HG02571 (cell line): ENCODE results near the gene HOXC10.

Experiments
- ATAC-seq: cut with Tn5 transposase; IDR thresholded peaks from one replicate; pipeline ENCODE4 v1.9.1; 2021; ENCODE audit warnings: mild to moderate bottlenecking, moderate library complexity; ENCODE audit not compliant: unreplicated experiment

The HOXC10 gene

DNA sequence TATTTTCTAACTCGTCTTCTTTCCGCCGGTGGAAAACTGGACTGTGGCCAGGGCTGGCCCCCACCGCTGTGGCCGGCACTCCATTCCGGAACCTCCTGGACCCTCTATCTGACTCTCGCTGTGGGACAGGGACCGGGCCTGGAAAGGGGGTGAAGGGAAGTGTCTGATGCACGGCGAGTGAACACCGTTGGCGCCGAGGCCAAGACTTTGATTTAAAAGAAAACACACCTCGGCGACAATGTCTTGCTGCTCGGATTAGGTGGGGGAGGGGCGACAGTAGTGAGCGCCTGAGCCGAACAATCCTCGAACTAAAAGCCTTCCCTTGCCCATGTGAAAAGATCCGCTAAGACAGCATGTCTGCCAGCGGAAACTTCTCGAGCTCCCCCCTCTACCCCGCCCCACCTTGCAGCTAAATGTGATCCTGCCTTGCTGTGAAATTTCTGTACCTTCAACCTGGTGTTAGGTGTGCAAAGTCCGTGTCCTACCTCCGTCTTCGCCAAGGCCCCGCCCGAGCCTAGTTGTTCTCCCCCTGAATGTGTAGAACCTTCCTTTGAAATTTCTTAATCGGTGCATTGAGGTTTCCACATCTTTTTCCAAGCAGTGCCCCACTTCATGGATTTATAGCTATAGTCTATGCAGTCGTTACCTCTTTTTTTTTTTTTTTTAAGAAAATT lies 9.3 kb upstream of the HOXC10 start:
- no peak for ATAC-seq

DNA sequence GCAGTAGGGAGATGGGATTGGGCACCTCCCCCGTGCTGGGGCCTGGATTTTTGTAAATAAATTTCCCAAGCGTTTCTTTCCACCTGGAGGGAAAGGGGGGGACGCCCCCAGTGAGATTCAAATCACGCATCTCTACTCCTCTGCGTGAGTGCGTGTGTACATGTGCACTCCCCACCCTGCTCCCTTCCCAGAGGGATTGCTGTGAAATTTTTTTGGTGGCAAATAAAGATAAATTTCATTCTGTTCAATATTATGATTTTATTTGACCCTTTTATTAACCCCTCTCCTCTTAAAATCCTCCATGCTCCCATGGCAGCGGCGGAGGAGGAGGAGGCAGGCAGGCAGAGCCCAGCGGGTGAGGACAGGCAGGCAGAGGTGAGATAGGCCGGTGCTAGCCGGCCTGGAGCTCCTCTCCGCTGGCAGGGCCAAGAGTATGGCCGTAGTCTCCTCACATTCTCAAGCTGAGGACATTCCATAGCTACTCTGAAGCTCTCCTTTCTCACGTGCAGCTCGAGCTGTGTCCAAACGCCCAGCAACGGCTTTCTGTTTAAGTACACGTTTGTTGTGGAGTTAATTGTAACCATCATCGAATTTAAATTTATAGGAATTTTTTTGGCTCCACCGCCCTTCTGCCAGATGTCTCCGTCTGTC lies 8.6 kb upstream of the HOXC10 start:
- ATAC-seq = no peak

- no peak for ATAC-seq
These were observed 7.9 kb upstream of the HOXC10 start for GRCh38 chr12:53976823-53977595.

DNA sequence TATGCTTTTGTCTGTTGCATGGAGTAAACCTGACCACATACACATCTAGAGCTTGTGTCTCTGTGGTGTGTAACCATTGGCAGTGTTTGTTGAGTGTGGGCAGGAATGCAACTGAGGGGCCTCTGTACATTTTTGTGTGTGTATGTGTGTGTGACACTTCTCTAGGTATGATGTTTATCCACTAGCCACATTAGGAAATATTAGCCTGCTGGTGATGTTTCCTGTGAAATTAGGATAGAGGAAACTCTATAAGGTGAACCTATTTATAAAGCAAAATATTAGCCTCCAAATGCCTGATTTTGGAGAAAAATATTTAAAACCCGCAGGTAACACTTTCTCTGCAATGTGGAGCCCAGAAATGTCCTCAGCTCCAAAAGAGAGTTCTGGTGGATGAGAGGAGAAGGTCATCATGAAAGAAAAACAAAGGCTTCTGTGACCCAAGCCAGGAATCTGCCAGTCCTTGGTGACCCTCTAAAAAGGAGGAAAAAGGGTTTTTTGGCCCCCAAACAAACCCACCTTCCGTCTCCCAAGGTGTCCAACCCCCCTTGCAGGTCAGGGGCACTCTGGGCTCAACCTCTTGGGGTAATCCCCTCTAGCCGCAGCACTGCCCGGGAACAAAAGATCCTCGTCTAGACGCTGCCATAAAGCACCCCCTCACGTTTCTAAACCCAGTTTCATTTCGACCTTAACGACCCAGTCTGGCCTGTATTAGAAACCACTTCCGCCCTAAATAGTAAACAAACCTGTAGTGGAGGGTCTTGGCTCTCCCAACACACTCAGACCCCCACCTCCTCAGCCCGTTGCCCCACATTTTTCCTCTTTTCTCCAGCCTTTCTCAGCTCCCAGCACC lies 7.1 kb upstream of the HOXC10 start:
- no peak for ATAC-seq

- no peak for ATAC-seq
These were observed 6.2 kb upstream of the HOXC10 start for GRCh38 chr12:53978477-53979356.

DNA sequence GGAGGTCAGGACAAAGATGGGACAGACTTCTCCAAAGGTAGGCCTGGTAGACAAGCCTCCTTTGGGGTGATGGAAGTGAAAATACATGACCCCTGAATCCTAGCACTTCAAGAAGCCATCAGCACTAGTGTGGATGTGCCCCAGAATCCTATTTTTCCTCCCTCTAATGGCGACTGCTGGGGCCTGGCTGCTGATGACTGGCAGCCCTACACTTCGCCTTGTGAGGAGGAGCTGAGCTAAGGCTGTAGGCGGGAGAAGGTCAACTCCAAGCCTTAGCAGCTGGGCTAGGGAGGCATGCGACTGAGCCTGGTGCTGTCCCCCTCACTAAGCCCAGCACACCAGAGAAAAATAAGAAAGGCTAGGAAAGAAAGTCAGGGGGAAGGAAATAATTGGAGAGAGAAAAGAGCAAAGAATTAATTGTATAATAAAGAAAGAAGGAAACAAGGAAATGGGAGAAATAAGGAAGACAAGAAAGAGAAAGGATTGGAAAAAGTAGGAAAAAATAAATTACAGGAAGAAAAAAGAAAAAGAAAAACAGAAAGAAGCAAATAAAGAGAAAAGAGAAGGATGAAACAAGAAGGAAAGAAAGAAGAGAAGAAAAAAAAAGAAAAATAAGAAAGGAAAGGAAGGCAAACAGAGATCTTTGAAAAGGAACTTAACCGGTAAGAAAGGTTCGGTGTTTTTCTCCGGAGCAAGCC lies 4.7 kb upstream of the HOXC10 start:
- ATAC-seq = no peak

DNA sequence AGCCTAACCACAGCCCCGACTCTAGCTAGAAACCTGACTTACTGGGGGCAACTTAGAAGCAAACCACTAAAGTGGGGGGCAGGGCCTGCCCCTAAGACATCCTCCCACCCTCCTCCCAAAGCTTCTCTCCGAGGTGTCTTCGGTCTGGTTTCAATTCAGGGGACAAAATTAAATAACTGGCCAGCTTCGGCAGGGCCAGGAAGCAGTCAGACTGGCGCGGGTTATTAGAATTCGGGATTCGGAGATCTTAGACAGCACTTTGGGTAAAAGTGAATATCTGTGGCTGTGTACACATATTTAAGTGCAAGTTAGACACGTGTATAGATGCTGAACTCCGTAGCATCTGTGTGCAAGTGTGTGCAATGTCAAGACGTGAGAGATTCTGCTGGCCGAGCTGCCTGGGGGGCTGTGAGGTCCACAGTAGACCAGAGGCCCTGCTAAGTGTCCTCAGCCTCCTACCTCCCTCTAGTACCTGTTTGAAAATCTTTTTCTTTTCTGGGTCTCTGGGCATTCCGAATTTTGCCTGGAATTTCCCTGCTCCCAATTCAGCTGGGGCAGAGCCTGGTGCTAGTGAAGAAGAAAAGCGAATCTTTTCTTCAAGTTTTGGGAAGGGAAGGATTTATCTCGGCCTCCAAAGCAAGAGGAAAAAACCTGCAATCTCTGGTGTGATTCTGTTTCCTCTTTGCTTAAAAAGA lies 4.0 kb upstream of the HOXC10 start:
- ATAC-seq = no peak

- ATAC-seq = no peak
These were observed 3.0 kb upstream of the HOXC10 start for GRCh38 chr12:53981634-53982565.

DNA sequence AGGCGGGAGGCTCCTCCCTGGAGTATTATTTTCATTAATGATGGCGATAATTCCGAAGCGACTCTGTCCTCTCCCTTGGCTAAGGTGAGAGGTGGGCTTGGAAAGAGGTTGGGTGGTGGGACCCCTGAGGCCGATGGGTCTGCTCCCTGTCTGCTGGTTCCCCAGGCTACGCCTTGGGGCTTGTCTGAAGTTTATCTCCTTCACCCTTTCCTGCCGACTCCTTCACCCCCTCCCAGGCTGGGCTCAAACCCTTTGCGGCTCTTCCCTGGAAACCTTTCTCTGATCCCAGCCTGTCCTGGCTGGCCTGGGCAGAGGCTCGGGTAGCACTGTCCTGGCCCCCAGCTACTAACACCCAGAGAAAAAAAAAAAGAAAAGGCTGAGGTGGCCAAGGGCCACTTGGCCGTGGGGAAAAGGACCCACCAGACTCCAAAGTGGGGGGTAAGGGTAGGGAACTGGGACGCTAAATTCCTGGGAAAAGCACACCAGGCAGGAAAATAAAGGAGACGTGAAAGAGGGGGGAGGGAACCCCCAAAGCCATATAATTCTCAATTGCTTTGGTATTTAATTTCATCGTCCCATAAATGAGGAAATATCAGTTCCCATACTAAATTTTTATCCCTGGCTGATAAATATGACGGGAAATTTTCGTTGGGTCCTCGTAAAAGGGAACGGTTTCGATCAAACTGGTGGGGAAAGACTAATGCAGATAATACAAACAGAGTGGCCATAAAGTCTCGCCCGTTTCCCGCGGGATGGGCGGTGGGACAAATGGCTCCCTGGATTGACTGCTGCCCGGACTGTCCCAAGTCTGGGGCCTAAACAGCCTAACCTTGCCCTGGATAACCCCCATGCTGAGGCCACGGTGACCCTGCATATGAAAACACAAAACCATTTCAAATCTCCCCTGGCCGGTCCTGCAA lies 2.0 kb upstream of the HOXC10 start:
- ATAC-seq = no peak

DNA sequence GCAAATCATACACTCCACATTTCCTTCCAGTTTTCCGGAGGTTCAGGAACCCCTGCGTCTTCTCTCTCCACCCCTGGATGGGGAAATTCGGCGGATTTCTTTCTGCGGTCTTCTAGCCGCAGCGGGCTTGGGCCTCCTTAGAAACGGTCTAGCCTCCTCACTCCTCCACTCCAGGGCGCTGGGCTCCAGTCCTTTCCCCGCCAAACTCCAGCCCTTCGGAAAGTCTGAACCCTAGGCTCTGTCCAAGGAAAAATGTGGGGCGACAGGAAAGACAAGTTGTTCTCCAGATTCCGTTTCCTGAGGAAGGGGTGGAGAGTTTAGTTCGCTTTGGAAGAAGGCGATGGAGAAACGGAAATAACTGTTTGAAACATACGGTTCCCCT lies 1.4 kb upstream of the HOXC10 start:
- ATAC-seq = no peak

DNA sequence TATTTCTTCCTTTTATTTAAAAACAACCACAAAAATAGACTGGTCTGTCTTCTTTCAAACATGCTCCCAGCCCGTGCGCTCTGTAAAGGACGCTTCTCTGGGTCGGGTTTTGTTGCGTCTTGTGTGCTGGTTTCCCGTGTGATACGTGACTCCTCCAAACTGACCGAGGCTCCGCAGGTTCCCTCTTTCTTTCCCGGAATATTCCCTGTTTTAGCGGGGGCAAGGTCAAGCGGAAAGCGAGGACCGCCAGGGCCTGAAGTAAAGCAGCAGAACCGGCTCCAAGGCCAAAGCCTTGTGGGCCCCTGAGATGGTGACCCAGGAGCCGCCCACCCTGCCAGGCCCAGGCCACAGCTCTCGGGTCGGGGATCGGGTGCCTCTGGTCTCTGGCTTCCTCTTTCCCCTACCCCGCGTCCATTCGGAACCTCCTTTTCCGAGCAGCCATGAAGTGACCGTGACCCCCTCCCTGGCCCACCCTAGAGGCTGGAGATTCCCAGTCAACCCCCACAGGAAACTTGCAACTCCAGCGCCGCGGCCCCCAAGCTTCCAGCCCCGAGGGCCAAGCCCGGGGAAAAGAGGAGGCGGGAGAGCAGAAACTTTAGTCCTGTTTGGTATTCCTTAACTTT lies 885 bp upstream of the HOXC10 start:
- no peak for ATAC-seq

DNA sequence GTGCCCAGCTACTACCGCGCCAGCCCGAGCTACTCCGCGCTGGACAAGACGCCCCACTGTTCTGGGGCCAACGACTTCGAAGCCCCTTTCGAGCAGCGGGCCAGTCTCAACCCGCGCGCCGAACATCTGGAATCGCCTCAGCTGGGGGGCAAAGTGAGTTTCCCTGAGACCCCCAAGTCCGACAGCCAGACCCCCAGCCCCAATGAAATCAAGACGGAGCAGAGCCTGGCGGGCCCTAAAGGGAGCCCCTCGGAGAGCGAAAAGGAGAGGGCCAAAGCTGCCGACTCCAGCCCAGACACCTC lies 697 bp downstream of the HOXC10 start:
- no peak for ATAC-seq

GRCh38 chr12:53985994-53986685 lies 1.2 kb downstream of the HOXC10 start:
- no peak for ATAC-seq

- ATAC-seq = no peak
These were observed 1.9 kb downstream of the HOXC10 start for GRCh38 chr12:53986686-53987483.

- ATAC-seq = no peak
These were observed 2.9 kb downstream of the HOXC10 start for GRCh38 chr12:53987787-53988230.
